NOMO-1 (cell line): ENCODE data around the gene C6.
"Not testable (repeated sequence)": the region's sequence is repeated elsewhere in the genome, so short reads cannot be mapped to it uniquely, and the experiment has no call there.

Source experiments
- DNase-seq, 2 experiments: peaks; one replicate each; lab custom pipeline; 2025; ENCODE audit not compliant: unreplicated experiment in 2 of 2; lab: John Stamatoyannopoulos, UW

The C6 gene

GRCh38 chr5:41213340-41213739 is at the start of gene C6:
TSS of gene C6 (minus strand) at chr5:41213532. CDS start at chr5:41203230, 10,302 bp downstream.
- DNase-seq = no peak

GRCh38 chr5:41256400-41256799 is 43.1 kb upstream of the C6 start:
- DNase-seq = no peak

- no peak for DNase-seq
Measured at GRCh38 chr5:41253109-41253508, 39.8 kb upstream of the C6 start.

GRCh38 chr5:41252036-41252435 is 38.7 kb upstream of the C6 start:
- DNase-seq = no peak

- no peak for DNase-seq
Measured at GRCh38 chr5:41250351-41250987, 37.1 kb upstream of the C6 start.

- no peak for DNase-seq
Measured at GRCh38 chr5:41247135-41247534, 33.8 kb upstream of the C6 start.

GRCh38 chr5:41246376-41246775 is 33.0 kb upstream of the C6 start:
- DNase-seq = no peak

- DNase-seq = no peak
Measured at GRCh38 chr5:41243558-41243957, 30.2 kb upstream of the C6 start.

- no peak for DNase-seq
Measured at GRCh38 chr5:41240985-41241384, 27.7 kb upstream of the C6 start.

- no peak for DNase-seq
Measured at GRCh38 chr5:41240390-41240789, 27.1 kb upstream of the C6 start.

- no peak for DNase-seq
Measured at GRCh38 chr5:41234475-41234874, 21.1 kb upstream of the C6 start.

- no peak for DNase-seq
Measured at GRCh38 chr5:41232797-41233196, 19.5 kb upstream of the C6 start.

- DNase-seq = not testable (repeated sequence)
Measured at GRCh38 chr5:41230276-41230675, 16.9 kb upstream of the C6 start.

GRCh38 chr5:41223962-41224361 is 10.6 kb upstream of the C6 start:
- no peak for DNase-seq

GRCh38 chr5:41219658-41220269 is 6.4 kb upstream of the C6 start:
- no peak for DNase-seq

- DNase-seq = no peak
Measured at GRCh38 chr5:41218929-41219657, 5.8 kb upstream of the C6 start.

GRCh38 chr5:41214182-41214581 is 850 bp upstream of the C6 start:
- no peak for DNase-seq

- DNase-seq = no peak
Measured at GRCh38 chr5:41212935-41213334, 397 bp downstream of the C6 start.

- DNase-seq = no peak
Measured at GRCh38 chr5:41211417-41211816, 1.9 kb downstream of the C6 start.

GRCh38 chr5:41205475-41205874 is 7.9 kb downstream of the C6 start:
- not testable (repeated sequence) for DNase-seq

GRCh38 chr5:41203033-41203432 is 10.3 kb downstream of the C6 start:
- DNase-seq = no peak
